H9 (cell line): ENCODE measurements around the gene EPHA1. TPM values are rescaled to one million over a fixed set of nuclear protein-coding genes. Genes with fewer than 3 reads are reported as not detected.
A peak's percentile ranks its signal among the peaks of the same experiment; 100 is the strongest.

Experiments used
- DNase-seq: peaks from one replicate; pipeline ENCODE4 v3.0.0-alpha.2; 2017
- H2AFZ ChIP-seq: one replicate; pipeline ENCODE4 v1.6.1; 2013; ENCODE audit warnings: mild to moderate bottlenecking, low read length, control low read depth, moderate library complexity
- H2AK5ac ChIP-seq: 2 replicates; pipeline ENCODE4 v1.6.1; 2013; ENCODE audit warnings: low read length, control low read depth, mixed read lengths; ENCODE audit not compliant: insufficient read length
- H2BK120ac ChIP-seq: one replicate; pipeline ENCODE4 v1.6.1; 2013; ENCODE audit warnings: low read depth, mild to moderate bottlenecking, low read length, control low read depth, inconsistent platforms; ENCODE audit not compliant: poor library complexity, severe bottlenecking
- H2BK12ac ChIP-seq: 2 replicates; pipeline ENCODE4 v1.6.1; 2013; ENCODE audit warnings: low read length, control low read depth, mixed read lengths, low read depth; ENCODE audit not compliant: insufficient read length
- H2BK15ac ChIP-seq: 2 replicates; pipeline ENCODE4 v1.6.1; 2013; ENCODE audit warnings: low read depth, low read length, control low read depth
- H2BK20ac ChIP-seq: one replicate; pipeline ENCODE4 v1.6.1; 2013; ENCODE audit warnings: low read depth, mild to moderate bottlenecking, low read length, control low read depth, inconsistent platforms; ENCODE audit not compliant: poor library complexity, severe bottlenecking
- H2BK5ac ChIP-seq: 2 replicates; pipeline ENCODE4 v1.6.1; 2013; ENCODE audit warnings: low read length, control low read depth, mixed read lengths; ENCODE audit not compliant: insufficient read length
- H3K14ac ChIP-seq: 2 replicates; pipeline ENCODE4 v1.6.1; 2013; ENCODE audit warnings: low read length, control low read depth; ENCODE audit not compliant: insufficient read depth
- H3K18ac ChIP-seq: 2 replicates; pipeline ENCODE4 v1.6.1; 2013; ENCODE audit warnings: low read depth, mild to moderate bottlenecking, mixed read lengths, low read length, control low read depth; ENCODE audit not compliant: insufficient read length
- H3K23ac ChIP-seq: 2 replicates; pipeline ENCODE4 v1.6.1; 2013; ENCODE audit warnings: low read length, control low read depth, mixed read lengths, low read depth; ENCODE audit not compliant: insufficient read length
- H3K23me2 ChIP-seq: 2 replicates; pipeline ENCODE4 v1.6.1; 2013; ENCODE audit warnings: low read depth, mild to moderate bottlenecking, mixed read lengths, low read length, control low read depth; ENCODE audit not compliant: insufficient read length, poor library complexity, severe bottlenecking
- H3K27ac ChIP-seq: 2 replicates; pipeline ENCODE4 v1.5.1; 2013; ENCODE audit warnings: low read length, control low read depth, mixed read lengths, low read depth; ENCODE audit not compliant: insufficient read length
- H3K27me3 ChIP-seq: 2 replicates; pipeline ENCODE4 v1.6.1; 2013; ENCODE audit warnings: low read length, control low read depth, inconsistent platforms; ENCODE audit not compliant: insufficient read depth
- H3K4ac ChIP-seq: 2 replicates; pipeline ENCODE4 v1.6.1; 2013; ENCODE audit warnings: low read depth, mild to moderate bottlenecking, control low read depth, inconsistent platforms, low read length, moderate library complexity
- H3K4me1 ChIP-seq: 2 replicates; pipeline ENCODE4 v1.6.1; 2013; ENCODE audit warnings: low read length, control low read depth, inconsistent platforms; ENCODE audit not compliant: insufficient read depth
- H3K4me2 ChIP-seq: 2 replicates; pipeline ENCODE4 v1.6.1; 2013; ENCODE audit warnings: low read length, control low read depth, mixed read lengths; ENCODE audit not compliant: insufficient read length, insufficient read depth
- H3K56ac ChIP-seq: 2 replicates; pipeline ENCODE4 v1.6.1; 2013; ENCODE audit warnings: low read depth, mild to moderate bottlenecking, mixed read lengths, low read length, control low read depth; ENCODE audit not compliant: insufficient read length
- H3K79me1 ChIP-seq: 2 replicates; pipeline ENCODE4 v1.6.1; 2013; ENCODE audit warnings: low read depth, mild to moderate bottlenecking, moderate library complexity, low read length, control low read depth, inconsistent platforms; ENCODE audit not compliant: insufficient read depth, poor library complexity, severe bottlenecking
- H3K79me2 ChIP-seq: 2 replicates; pipeline ENCODE4 v1.6.1; 2013; ENCODE audit warnings: low read length, control low read depth, inconsistent platforms; ENCODE audit not compliant: insufficient read depth
- H3K9ac ChIP-seq: 2 replicates; pipeline ENCODE4 v1.6.1; 2013; ENCODE audit warnings: low read length, control low read depth, mixed read lengths; ENCODE audit not compliant: insufficient read length; ENCODE audit errors: extremely low read depth
- H3K9me3 ChIP-seq: one replicate; pipeline ENCODE4 v1.6.1; 2013; ENCODE audit warnings: low read depth, low read length, inconsistent platforms; ENCODE audit not compliant: control insufficient read depth
- H3T11ph ChIP-seq: one replicate; pipeline ENCODE4 v1.6.1; 2013; ENCODE audit warnings: mild to moderate bottlenecking, low read length, control low read depth, inconsistent platforms
- H4K20me1 ChIP-seq: one replicate; pipeline ENCODE4 v1.6.1; 2013; ENCODE audit not compliant: control insufficient read depth, insufficient read length, insufficient read depth
- H4K5ac ChIP-seq: 2 replicates; pipeline ENCODE4 v1.6.1; 2013; ENCODE audit warnings: low read depth, mild to moderate bottlenecking, mixed read lengths, low read length, control low read depth; ENCODE audit not compliant: insufficient read length
- H4K8ac ChIP-seq: replicated peaks from 2 replicates; pipeline ENCODE4 v1.6.1; 2013; ENCODE audit warnings: low read length, control low read depth, mixed read lengths, low read depth; ENCODE audit not compliant: insufficient read length
- H4K91ac ChIP-seq: 2 replicates; pipeline ENCODE4 v1.6.1; 2013; ENCODE audit warnings: low read depth, mild to moderate bottlenecking, moderate library complexity, mixed read lengths, low read length, control low read depth; ENCODE audit not compliant: insufficient read length
- H3K27ac Mint-ChIP-seq, 3 experiments: 2 replicates in 2 of 3; 3 replicates in 1 of 3; pipeline ENCODE4 v1.8.0; 2020 to 2021; ENCODE audit warnings: mixed read lengths in 3 of 3, mild to moderate bottlenecking in 1 of 3, moderate library complexity in 1 of 3
- H3K27me3 Mint-ChIP-seq: 2 replicates; pipeline ENCODE4 v1.8.0; 2021; ENCODE audit warnings: low read depth, mild to moderate bottlenecking, moderate library complexity, mixed read lengths
- H3K36me3 Mint-ChIP-seq, 3 experiments: 2 replicates in 2 of 3; 3 replicates in 1 of 3; pipeline ENCODE4 v1.8.0; 2020 to 2021; ENCODE audit warnings: low read depth in 3 of 3, mixed read lengths in 3 of 3; ENCODE audit not compliant: insufficient read depth in 1 of 3
- H3K4me1 Mint-ChIP-seq, 2 experiments: 2 replicates each; pipeline ENCODE4 v1.8.0; 2020; ENCODE audit warnings: mixed read lengths in 2 of 2
- H3K4me3 Mint-ChIP-seq, 2 experiments: 2 replicates in 1 of 2; 3 replicates in 1 of 2; pipeline ENCODE4 v1.8.0; 2020 to 2021; ENCODE audit warnings: mild to moderate bottlenecking in 2 of 2, mixed read lengths in 2 of 2, moderate library complexity in 1 of 2
- H3K9me3 Mint-ChIP-seq, 2 experiments: 2 replicates in 1 of 2; 3 replicates in 1 of 2; pipeline ENCODE4 v1.8.0; 2020; ENCODE audit warnings: mild to moderate bottlenecking in 2 of 2, mixed read lengths in 2 of 2, moderate library complexity in 1 of 2
- WGBS: extraction: QIAGEN DNeasy Blood & Tissue Kit; methylation state at CpG from one replicate; pipeline ENCODE4 v1.1.7; 2013; ENCODE audit warnings: missing lambda C conversion rate, low lambda C conversion rate, mixed read lengths; ENCODE audit not compliant: insufficient read length; ENCODE audit errors: extremely low coverage; 5-methylcytosine and 5-hydroxymethylcytosine counted together
- total RNA-seq: library from RNA; stranded (reverse); gene quantifications from 2 replicates; pipeline ENCODE4 v1.2.1, GENCODE V29; 2021
- TF ChIP-seq, protein P1 (sequence below): fragments of 200-600 bp; sonication (generic); conservative IDR thresholded peaks from 3 replicates; pipeline ENCODE4 v1.8.0; 2021; ENCODE audit warnings: antibody characterized with exemption, mild to moderate bottlenecking

EPHA1 gene
- total RNA-seq, 1 experiment from 2014 or later: 109 TPM

DNA sequence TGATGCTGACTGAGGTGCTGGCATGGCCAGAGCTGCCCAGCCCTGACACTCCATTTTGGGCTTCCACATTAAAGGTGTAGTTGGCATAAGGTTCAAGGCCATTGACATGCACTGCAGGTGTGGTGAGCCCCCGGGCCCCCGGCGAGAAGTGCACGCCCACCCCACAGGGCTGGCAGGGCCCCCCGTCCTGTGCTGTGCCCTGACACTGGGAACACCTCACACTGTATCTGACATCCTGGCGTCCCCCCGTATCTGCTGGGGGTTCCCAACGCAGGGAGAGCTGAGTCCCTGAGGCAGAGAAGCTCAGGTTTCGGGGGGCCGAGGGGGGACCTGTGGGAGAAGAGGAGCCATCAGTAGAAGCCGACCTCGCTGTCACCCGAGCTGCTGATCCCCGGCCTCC lies 10.0 kb downstream of the EPHA1 start:
- WGBS: no CpG with 5 or more reads among the region's 14 CpGs
- H3K18ac ChIP-seq: no peak overlapping the region
- DNase-seq: no peak

More for the DNA sequence above, 10.0 kb downstream of the EPHA1 start:
- H2AFZ ChIP-seq: no peak overlapping the region
- peaks cover 66 to 89% (median 89%) of the 10 kb centered on the region in 3 experiments for H3K36me3 Mint-ChIP-seq
- peak overlapping the region in 1 of 2 experiments; percentile 5; a peak in 1 of 5 replicates for H3K4me3 Mint-ChIP-seq
- no peak overlapping the region for H3K9ac ChIP-seq
- H3K4me1 ChIP-seq: no peaks in the 10 kb centered on the region
- no peak overlapping the region for H2BK20ac ChIP-seq
- no peak overlapping the region for H3K4me2 ChIP-seq
- no peaks in the 10 kb centered on the region for H3K9me3 ChIP-seq
- no peak overlapping the region for H3K23ac ChIP-seq
- no peak overlapping the region for H3K56ac ChIP-seq
- no peak overlapping the region for H2BK15ac ChIP-seq
- TF ChIP-seq, protein P1, sequence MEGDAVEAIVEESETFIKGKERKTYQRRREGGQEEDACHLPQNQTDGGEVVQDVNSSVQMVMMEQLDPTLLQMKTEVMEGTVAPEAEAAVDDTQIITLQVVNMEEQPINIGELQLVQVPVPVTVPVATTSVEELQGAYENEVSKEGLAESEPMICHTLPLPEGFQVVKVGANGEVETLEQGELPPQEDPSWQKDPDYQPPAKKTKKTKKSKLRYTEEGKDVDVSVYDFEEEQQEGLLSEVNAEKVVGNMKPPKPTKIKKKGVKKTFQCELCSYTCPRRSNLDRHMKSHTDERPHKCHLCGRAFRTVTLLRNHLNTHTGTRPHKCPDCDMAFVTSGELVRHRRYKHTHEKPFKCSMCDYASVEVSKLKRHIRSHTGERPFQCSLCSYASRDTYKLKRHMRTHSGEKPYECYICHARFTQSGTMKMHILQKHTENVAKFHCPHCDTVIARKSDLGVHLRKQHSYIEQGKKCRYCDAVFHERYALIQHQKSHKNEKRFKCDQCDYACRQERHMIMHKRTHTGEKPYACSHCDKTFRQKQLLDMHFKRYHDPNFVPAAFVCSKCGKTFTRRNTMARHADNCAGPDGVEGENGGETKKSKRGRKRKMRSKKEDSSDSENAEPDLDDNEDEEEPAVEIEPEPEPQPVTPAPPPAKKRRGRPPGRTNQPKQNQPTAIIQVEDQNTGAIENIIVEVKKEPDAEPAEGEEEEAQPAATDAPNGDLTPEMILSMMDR: no peak
- no peaks in the 10 kb centered on the region for H3K23me2 ChIP-seq
- H3K79me1 ChIP-seq: no peaks in the 10 kb centered on the region
- no peak overlapping the region for H3K14ac ChIP-seq
- no peak overlapping the region for H4K91ac ChIP-seq
- no peak overlapping the region for H3K27ac Mint-ChIP-seq
- no peak overlapping the region for H2BK120ac ChIP-seq
- H3K27ac ChIP-seq: no peak overlapping the region
- H3K4ac ChIP-seq: no peak overlapping the region
- H3K27me3 ChIP-seq: no peaks in the 10 kb centered on the region
- no peak overlapping the region for H2AK5ac ChIP-seq
- no peaks in the 10 kb centered on the region for H3K9me3 Mint-ChIP-seq
- peaks cover 0 to 3% of the 10 kb centered on the region in 2 experiments; a peak in 2 of 4 replicates for H3K4me1 Mint-ChIP-seq
- no peak overlapping the region for H2BK12ac ChIP-seq
- no peak overlapping the region for H4K8ac ChIP-seq
- peaks cover 2% of the 10 kb centered on the region; the same call in 1 of the 2 replicates for H3K27me3 Mint-ChIP-seq
- H4K5ac ChIP-seq: no peak overlapping the region
- H2BK5ac ChIP-seq: no peak overlapping the region
- H4K20me1 ChIP-seq: no peaks in the 10 kb centered on the region
- no peak overlapping the region for H3T11ph ChIP-seq
- 0 out of 2 replicates have a peak, but pooled peaks cover 3% of the 10 kb centered on the region for H3K79me2 ChIP-seq
